ENCODE measurements around the gene STAG3.

The STAG3 gene

DNA sequence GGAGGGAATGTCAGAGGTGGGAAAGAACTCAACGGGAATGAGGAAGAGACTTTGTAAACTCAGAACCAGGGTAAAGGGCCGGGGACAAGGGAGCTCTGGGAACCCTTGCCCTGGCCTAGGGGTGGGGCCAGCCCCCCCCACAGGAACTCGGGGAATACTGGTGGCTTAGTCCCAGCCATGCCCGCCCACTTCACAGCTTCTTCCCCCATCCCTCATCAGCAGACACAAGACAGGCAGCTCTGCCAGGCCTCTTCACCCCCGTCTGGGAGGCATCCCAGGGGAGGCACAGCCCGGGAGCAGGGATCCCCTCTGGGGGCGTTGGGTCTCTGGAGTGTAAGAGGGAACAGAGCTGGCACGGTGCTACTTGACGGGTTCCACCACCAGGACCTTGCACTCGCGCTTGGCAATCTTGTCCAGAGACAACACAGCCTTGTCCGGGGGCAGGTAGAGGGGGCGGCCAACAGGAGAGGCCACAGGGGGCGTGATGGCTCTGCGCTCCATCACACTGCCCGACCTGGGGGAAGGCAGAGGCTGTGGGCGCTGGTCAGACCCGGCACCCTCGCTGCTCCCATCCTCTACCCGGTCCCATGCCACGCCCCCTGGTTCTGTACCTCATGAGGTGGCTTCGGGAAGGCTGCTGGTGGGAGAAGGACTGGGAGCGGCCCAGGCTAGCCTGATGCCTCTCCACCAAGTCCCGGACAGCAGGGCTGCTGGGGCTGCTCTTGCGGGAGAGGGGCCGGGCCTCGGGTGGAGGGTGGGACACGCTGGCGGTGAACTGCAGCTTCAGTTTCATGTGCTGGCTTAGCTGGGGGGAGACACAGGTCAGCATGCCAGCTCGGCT, 22.8 kb upstream of the STAG3 start:
- in situ Hi-C loops (cut with MboI; ENCODE audit: low sequenced_read_pairs), result no loop called here

DNA sequence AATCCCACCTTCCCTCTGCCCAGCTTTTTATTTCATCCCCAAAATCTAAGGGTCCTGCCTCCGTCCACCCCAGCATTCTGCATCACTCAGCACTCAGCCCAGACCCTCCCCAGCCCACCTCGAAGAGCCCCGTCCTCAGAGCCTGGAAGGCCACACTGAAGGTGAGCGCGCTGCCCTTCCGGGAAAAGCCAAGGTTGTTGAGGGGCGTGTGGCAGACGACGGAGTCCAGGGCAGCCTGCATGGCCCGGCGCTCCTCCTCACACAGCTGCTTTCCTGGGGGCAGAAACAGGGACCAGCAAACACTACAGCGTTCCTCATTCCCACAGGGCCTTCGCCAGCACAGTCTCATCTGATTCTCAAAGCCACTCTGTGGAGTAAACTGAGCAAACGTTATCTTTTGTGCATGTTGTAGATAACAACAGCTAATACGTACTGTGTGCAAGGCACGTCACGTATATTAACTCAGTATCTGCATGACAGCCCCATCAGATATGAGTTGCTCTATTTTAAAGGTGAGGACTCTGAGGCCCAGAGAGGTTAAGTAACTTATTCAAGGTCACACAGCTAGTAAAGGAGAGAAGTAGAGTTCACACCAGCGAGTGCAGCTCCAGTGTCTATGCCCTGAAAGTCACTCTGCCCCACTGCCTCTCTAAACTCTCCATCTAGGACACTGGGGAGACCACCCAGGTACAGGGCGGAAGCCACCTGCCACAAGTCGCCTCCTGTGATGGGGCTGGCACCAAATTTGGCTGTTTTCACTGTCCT, 22.0 kb upstream of the STAG3 start:
- in situ Hi-C loops (cut with MboI; ENCODE audit: low sequenced_read_pairs), result no loop called here

DNA sequence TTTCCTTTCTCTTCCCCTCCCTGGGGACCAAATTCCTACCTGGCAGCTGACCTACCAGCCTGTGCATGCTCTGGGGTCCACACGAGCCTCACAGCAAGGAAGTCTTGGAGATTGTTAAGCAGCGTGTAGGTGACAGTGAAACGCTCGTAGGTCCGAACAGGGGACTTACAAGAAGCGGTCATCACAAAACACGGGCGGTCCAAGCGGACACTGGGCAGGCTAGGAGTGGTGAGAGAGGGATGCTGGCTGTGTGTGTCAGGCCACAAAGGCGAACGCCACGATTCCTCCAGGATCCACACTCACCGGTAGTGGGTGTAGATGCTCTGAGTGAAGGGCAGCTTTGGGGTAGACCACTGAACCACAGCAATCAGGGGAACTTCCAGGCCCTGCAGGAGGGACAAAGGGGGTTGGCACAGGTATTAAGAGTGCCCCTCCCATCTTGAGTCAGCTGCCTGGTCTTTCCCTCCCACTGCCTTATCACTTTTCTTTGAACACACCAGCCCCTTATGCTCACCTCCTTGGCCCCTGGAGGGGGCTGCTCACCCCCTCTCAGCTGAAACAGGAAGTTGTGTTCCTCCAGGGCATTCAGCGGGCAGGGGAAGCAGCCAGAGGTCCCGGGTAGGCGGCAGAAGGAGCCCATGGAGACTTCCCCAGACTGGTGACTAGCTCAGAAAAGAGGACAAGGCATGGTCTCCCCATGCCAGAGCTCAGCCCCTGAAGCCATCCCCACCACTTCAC, 21.2 kb upstream of the STAG3 start:
- in situ Hi-C loops (cut with MboI; ENCODE audit: low sequenced_read_pairs), result no loop called here

DNA sequence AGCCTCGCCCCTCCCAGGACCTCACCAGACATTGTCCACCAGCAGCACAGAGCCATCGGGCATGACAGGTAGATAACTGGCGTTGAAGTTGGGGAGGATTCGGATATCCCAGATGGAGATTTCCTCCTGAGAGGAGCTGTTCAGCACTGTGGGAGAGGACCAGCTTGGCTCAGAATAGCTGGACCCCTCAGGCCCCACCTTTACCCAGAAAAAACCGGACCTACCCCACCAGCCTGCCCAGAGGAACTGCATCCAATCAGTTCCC, 20.7 kb upstream of the STAG3 start:
- in situ Hi-C loops (cut with MboI; ENCODE audit: low sequenced_read_pairs), result no loop called here

DNA sequence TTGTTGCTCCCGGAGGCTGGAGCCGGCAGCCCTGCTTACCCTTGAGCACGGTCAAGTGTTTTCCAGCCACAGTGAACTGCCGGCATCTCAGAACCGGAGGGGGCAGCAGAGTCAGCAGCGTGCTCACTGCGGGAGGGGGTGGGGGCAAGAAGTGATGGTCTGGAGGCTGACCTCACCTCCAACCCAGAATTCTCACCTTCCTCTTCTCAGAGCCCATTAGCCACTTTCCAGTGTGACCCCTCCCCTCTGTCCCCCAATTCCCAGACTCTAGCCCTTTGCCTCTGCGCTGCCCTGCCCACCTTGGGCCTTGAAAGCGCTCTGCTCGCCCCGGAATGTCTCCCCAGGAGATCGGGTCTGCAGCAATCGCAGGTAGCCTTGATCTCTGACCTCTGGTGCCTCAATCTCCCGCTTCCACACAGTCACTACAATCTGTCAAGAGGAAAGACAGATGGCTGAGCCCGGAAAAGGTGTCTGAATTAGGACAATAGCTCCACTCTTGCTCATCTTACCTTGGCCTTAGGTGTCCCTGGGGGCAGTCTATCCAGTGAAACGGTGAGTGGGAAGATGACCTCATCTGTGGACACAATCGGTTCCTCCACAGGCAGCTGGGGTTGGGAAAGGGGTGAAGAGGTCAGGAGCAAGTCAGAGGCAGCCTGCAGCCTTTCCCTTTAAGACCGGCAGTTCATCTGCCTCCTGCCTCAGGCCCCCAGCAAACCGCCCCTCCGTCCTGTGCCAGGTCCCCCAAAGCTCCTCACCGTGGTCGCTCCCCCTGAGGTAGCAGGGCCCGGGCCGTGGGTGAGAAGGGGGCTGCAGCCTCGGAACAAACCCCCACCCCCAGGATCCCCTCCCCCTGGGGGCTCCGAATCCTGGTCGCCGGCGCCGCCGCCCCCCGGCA, 20.1 kb upstream of the STAG3 start:
- in situ Hi-C loops (cut with MboI; ENCODE audit: low sequenced_read_pairs), result no loop called here

DNA sequence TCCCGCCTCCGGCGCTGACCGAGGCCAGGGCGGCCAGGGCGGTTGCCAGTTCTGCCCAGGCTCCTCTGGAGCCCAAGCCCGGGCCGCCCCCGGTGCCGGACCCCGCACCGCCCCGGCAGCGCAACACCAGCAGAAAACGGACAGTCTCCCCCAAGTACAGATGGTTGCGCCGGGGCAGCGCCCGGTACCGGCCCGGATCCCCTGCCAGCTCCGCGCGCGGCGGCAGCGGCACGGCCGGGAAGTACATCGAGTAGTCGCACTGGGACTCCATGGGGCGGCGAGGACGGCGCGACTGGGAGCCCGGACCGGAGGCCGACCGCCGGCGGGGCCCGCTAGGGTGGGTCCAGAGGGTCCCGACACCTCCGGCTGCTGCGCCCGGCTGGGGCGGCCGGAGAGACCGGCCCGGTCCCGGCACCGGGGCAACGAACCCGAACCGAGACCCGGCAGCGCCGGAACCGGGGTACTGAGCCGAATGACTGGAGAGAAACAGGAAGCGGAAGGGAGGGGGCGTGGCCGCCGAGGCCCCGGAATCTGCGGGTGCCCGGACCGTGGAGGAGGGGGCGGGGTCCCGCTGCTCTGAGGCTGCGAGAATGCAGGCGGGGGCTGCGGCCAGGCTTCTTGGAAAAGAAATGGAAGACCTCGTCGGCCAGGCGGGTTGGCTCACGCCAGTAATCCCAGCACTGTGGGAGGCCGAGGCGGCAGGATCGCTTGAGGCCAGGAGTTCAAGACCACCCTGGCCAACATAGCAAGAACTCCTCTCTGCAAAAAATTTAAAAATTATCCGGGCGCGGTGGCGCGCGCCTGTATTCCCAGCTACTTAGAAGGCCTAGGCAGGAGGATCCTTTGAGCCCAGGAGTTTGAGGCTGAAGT, 19.3 kb upstream of the STAG3 start, which contains the start of gene TRAPPC14:
TRAPPC14 (minus strand) TSS at position 495 of the 870 bp plus-strand sequence; CDS start at position 271, 224 bp downstream.
- in situ Hi-C loops (cut with MboI; ENCODE audit: low sequenced_read_pairs), result no loop called here

DNA sequence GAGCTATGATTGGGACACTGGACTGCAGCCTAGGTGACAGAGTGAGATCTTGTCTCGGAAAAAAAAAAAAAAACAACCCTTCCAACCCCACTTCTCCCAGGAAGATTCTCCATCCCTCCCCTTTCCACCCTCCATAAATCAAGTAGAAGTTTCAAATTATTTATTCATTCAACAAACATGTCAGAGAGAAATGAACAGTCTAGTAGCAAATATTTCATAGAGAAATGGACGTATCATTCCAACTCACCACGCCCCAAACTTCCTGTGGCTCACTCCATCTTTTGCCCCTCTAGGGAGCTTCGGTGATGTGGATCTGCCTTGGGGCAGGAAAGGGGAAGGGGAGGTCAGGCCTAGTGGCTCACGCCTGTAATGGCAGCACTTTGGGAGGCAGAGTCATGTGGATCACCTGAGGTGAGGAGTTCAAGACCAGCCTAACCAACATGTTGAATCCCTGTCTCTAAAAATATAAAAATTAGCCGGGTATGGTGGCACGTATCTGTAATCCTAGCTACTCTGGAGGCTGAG, 18.6 kb upstream of the STAG3 start:
- in situ Hi-C loops (cut with MboI; ENCODE audit: low sequenced_read_pairs), result no loop called here

DNA sequence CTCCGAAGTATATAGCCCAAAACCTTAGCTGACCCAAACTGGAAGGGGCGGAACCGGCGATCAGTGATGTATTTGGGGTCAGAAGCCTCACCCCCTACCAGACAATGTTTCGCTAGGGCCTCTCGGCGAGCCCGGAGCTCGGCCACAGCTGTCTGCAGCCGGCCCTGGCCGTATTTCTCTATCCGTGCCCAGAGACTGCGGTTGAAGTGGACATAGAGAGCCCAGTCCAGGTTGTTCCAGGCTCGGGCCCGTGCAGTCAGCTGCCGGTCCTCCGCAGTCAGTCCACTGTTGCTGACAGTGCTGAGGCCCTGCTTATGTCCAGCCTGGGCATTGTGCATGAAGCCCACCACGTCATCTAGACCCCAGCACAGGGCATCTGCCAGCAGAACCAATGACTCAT, 17.7 kb upstream of the STAG3 start:
- in situ Hi-C loops (cut with MboI; ENCODE audit: low sequenced_read_pairs), result no loop called here

DNA sequence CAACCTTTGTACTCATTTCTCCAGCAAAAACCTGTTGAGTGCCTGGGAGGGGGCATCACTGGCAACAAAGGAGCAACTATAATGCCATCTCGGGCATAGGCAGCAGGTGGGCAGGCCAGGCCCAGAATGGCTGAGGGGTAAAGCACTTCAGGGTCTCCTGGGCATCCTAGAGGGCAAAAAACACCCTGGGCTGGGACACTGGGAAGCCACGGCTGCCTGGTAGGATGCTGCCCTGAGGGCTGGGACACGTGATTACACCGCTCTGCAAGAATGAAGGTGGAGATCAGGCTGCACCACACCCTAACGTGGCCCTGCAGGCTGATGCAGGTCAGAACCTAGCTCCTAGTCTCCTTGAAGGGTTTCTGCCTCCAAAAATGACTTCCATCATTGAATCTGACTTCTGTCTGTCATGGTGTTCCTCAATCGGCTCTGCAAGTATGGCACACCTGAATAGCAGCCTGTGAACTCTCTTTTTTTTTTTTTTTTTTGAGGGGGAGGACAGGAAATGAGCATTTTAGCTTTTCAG, 14.6 kb upstream of the STAG3 start:
- in situ Hi-C loops (cut with MboI; ENCODE audit: low sequenced_read_pairs), result no loop called here

DNA sequence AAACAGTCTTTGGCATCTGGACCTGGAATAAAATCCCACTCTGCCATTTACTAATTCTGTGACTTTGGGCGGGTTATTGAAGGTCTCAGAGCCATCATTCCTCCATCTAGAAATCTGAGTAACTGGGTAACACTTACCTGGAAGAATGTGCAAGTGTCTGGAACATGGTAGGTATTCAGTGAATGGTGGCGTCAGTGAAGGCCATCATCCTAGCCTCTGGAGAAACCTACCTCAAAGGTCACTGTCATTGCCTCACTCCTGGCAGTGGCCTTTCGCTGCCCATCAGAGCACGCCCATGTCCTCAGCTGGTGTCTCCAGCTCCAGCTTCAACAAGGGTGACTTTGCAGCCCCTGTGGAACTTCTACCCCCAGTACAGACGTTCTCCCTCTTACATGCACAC, 13.8 kb upstream of the STAG3 start:
- in situ Hi-C loops (cut with MboI; ENCODE audit: low sequenced_read_pairs), result no loop called here

DNA sequence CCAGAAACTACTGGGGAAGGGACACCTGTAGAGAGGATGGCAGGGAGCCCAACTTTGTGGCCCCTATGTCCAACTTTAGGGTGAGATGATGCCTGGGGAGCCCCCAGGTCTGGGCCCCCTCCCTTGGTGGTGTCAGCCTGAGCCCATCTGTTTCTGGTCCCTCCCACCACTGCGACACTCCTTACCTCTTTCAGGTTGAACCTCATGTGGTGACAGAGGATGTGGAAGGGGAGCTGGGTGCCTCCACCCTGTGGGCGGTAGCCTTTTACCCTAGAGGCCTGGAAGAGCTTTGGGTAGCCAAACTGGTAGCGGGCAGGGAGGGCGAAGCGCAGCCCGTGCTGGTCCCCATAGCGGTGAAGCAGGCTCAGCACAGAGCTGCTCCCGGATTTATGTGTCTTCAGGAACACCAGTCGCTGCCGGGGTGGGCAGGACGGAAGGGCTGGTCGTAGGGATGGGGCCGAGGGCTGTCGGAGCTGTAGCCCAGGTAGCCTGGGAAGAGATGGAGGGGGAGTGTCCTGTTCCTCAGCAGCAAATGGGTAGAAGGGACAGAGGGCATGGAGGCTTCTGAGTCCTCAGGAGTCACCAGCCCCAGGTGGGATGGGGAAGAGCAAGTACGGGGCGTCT, 11.3 kb upstream of the STAG3 start:
- in situ Hi-C loops (cut with MboI; ENCODE audit: low sequenced_read_pairs), result no loop called here

DNA sequence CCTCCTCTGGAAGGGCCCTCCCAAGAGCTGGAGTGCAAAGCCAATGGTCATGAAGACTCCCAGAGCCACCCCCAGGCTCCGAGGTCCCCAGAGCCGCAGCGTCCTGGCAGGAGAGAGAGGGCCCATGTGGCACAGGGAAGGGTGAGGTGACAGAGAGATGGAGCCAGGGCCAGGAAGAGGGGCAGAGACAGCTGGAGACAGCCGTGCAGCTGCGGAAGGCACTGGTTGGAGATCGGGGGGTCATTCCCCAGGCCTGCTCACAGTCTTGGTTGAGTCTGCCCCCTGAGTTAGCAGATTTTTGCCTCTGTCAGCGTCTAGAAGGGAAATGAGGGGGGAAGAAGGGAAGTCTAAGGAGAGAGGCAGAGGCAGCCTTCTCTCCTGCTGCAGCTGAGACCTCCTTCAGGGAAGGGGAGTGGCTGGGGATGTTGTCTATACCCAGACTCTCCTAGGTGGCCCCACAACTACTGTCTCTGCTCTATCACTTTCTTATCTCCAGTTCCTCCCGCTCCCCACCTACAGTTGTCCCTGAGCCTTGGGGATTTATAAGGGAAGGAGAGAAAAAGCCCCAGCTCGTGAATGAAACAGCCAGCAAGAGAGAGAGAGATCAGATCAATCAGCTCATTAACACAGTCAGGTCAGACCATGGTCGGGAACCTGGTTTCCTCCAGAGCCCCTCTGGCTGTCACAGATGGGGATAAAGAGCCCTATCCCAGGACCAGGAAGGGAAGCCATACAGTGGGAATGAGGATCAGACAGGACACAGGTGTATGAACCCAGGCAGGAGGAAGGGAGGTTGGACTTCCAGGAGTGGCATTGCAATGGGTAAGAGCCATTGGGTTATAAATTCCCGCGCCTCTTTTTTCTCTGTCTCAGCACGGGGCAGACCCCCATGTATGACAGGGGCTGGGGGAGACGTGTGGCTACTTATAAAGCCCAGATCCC, 10.5 kb upstream of the STAG3 start:
- in situ Hi-C loops (cut with MboI; ENCODE audit: low sequenced_read_pairs), result no loop called here

DNA sequence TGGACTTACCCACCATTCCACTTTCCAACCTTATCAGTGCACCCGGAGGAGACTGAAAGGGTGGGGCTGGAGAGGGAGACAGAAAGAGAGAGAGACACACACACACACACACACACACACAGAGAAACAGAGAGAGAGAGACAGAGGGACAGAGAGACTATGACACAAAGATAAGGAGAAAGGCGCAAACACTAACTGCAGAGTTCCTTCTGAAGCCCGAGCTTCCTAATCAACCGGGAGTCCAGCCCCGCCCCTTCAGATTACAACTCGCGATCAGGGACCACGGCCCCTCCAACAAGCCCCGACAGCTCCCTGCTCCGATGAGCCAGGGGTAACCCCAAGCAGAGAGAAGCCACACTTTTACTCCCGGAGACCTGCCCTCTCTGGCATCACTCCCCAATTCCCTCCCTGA, 9.8 kb upstream of the STAG3 start:
- in situ Hi-C loops (cut with MboI; ENCODE audit: low sequenced_read_pairs), result no loop called here

DNA sequence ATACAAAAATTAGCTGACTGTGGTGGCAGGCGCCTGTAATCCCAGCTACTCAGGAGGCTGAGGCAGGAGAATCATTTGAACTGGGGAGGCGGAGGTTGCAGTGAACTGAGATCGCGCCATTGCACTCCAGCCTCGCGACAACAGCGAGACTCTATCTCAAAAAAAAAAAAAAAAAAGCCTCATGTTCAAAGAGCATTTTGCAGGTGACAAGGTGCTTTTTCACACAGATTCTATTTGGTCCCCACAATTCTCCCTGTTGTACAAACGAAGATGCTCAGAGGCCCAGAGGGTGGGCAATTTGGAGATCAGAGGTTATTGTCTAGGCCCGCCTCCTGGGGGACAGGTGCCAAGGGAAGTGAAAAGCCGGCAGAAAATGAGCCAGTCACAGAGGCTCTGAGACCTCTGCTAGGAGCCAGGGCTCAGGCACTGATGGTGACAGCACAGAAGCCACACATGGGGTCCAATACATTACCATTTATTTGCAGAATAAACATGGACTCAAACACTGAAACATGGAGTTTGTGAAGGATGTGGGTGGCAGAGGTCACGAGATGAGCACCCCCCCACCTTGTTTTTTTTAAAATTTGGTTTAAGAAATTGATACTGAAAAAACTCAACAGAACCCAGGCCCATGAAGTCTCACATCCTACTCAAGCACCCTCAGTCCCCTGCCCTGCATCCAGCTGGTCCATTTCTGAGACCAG, 8.4 kb upstream of the STAG3 start:
- in situ Hi-C loops (cut with MboI; ENCODE audit: low sequenced_read_pairs), result no loop called here

DNA sequence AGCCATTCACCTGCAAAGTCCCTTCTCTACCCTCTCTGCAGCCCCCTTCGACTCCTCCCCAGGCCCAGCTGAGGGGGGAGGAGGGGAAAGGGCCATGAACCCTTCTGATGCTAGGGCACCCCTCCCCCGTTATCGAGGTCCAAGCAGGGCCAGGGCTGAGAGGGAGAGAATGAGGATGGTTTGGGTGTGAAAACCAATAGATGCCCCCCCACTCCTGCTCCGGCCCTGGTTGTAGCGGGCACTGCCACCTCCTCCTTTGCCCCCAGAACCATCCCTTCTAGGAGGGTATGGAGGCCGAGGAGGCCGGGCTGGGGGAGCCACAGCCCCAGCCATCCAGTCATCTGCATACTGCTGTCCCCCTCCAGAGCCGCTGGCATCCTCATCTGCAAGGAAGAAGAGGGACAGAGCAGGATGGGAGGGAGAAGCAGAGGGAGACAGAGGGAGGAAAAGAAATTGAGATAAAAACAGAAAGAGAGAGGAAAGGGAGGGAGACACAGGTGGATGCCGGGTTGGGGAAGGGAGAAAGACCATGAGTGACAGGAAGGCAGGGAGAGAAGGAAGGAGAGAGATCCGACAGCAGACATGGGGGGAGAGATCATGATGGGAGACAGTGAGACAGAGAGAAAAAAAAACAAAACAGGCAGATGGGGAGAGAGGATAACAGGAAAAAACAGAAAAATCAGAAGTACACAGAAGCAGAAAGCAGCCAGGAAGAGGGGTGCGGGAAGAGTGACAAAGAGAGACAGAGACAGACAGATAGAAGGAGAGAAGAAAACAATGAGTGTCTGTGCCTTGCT, 7.4 kb upstream of the STAG3 start:
- in situ Hi-C loops (cut with MboI; ENCODE audit: low sequenced_read_pairs), result no loop called here

DNA sequence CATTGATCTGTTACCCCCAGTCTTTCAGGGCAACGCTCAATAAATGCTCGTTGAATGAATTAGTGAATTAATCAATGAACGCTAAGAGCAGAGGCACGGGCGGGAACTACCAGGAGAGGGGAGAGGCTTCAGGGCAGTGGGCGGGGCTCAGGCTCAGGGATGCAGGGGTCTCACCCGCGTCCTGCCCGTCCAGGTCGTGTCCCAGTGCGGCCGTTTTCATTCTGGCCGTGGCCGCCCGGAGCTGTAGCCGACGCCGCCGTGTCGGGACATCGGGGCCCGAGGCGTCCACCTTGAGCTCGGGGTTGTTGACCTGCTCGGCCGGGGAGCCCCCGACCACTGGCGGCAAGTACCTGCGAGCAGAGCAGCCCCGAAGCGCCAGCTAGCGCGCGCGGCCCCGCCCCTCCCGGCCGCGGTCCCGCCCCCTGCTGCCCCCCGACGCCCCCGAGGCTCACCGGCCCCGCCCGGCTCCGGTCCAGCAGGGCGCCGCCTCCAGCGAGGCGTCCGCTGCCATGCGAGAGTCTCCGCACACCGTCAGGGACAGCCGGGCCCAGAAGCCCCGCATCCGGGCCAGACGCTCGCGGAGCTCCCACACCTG, 6.5 kb upstream of the STAG3 start:
- in situ Hi-C loops (cut with MboI; ENCODE audit: low sequenced_read_pairs), result no loop called here
